IMR-90 (cell line): ENCODE measurements around the gene PIP5K1C.

Experiments used
- BHLHE40 ChIP-seq: fragments of 150-350 bp; IDR thresholded peaks from 2 replicates; pipeline ENCODE4 v1.6.1; 2016; ENCODE audit warnings: mild to moderate bottlenecking, low read depth, low read length
- CEBPB ChIP-seq: IDR thresholded peaks from 2 replicates; pipeline ENCODE4 v1.6.1; 2012; ENCODE audit warnings: low read depth, low read length, improper control_type of control experiment
- CTCF ChIP-seq: conservative IDR thresholded peaks from 2 replicates; pipeline ENCODE4 v1.5.1; 2012; ENCODE audit warnings: mild to moderate bottlenecking, low read depth, low read length, improper control_type of control experiment
- MAFK ChIP-seq: IDR thresholded peaks from 2 replicates; pipeline ENCODE4 v1.6.1; 2012; ENCODE audit warnings: low read depth, low read length, improper control_type of control experiment
- MXI1 ChIP-seq: IDR thresholded peaks from 2 replicates; pipeline ENCODE4 v1.6.1; 2012; ENCODE audit warnings: low read depth, mild to moderate bottlenecking, low read length, moderate library complexity, borderline replicate concordance
- NFE2L2 ChIP-seq: fragments of 150-350 bp; IDR thresholded peaks from 2 replicates; pipeline ENCODE4 v1.6.1; 2016; ENCODE audit warnings: low read depth, mild to moderate bottlenecking, low read length
- POLR2A ChIP-seq: IDR thresholded peaks from 2 replicates; pipeline ENCODE4 v1.6.1; 2012; ENCODE audit warnings: mild to moderate bottlenecking, low read depth, low read length
- RAD21 ChIP-seq: IDR thresholded peaks from 2 replicates; pipeline ENCODE4 v1.6.1; 2012; ENCODE audit warnings: low read length, improper control_type of control experiment
- RCOR1 ChIP-seq: IDR thresholded peaks from 2 replicates; pipeline ENCODE4 v1.6.1; 2012; ENCODE audit warnings: mild to moderate bottlenecking, low read length, improper control_type of control experiment; ENCODE audit not compliant: insufficient replicate concordance
- RFX5 ChIP-seq: IDR thresholded peaks from 2 replicates; pipeline ENCODE4 v1.8.0; 2012; ENCODE audit warnings: low read depth, mild to moderate bottlenecking, low read length, moderate library complexity
- SMC3 ChIP-seq: fragments of 150-350 bp; IDR thresholded peaks from 2 replicates; pipeline ENCODE4 v1.6.1; 2016; ENCODE audit warnings: low read depth, mild to moderate bottlenecking, antibody characterized with exemption, low read length, moderate library complexity

GRCh38 chr19:3695986-3696659 lies 4.1 kb downstream of the PIP5K1C start:
- TF ChIP-seq CTCF (no peak), MXI1 (no peak), CEBPB (no peak), POLR2A (no peak), RFX5 (no peak), RAD21 (no peak), MAFK (no peak), SMC3 (no peak), BHLHE40 (no peak), RCOR1 (no peak), NFE2L2 (no peak)
